ENCODE measurements around the gene SRM. TPM values are rescaled to one million over a fixed set of nuclear protein-coding genes. Genes with fewer than 3 reads are reported as not detected.

Gene SRM
- total RNA-seq, 2 experiments from 2014 or later: 72.3 to 85.0 TPM

GRCh38 chr1:11013160-11013531, 46.7 kb downstream of the SRM start:
- peak overlapping the region; percentile 91 for H3K4me3 Mint-ChIP-seq
- no peaks in the 10 kb centered on the region for H3K9me3 Mint-ChIP-seq
- peaks cover 17% of the 10 kb centered on the region for H3K4me1 Mint-ChIP-seq
- DNase-seq: no peak
- peaks cover 22% of the 10 kb centered on the region for H3K36me3 Mint-ChIP-seq
- H3K27ac Mint-ChIP-seq: peak overlapping the region; percentile 84
- peak; percentile 1 for ATAC-seq (ENCODE audit: low read depth)
- POLR2A ChIA-PET: interaction anchor here (0.7 to 1.9 kb wide), 8 partner anchors 8 to 895 kb away, joined by 3 to 6 read pairs (median 3); no protein-coding TSS in a partner anchor
- H3K27me3 Mint-ChIP-seq: no peaks in the 10 kb centered on the region

GRCh38 chr1:11012260-11013159, 47.3 kb downstream of the SRM start, which contains the start of gene TARDBP:
Gene TARDBP (plus strand): TSS chr1:11012654. CDS start chr1:11013728, 1,074 bp downstream.
- POLR2A ChIA-PET: interaction anchor here (0.6 to 1.9 kb wide), 16 partner anchors 9 to 895 kb away, joined by 3 to 8 read pairs (median 3); partner anchors contain the start of gene SRM
- H3K9me3 Mint-ChIP-seq: no peaks in the 10 kb centered on the region
- peaks cover 19% of the 10 kb centered on the region for H3K36me3 Mint-ChIP-seq
- peak within 1 kb of the TSS; percentile 99 for H3K27ac Mint-ChIP-seq
- H3K27me3 Mint-ChIP-seq: no peaks in the 10 kb centered on the region
- DNase-seq (peak; percentile 93), ATAC-seq (ENCODE audit: low read depth) (peak; percentile 82)
- peak within 1 kb of the TSS; percentile 91 for H3K4me3 Mint-ChIP-seq
- H3K4me1 Mint-ChIP-seq: peaks cover 17% of the 10 kb centered on the region

Other genes with a start within 250 kb of the SRM start
- gene TARDBP, start 47.4 kb downstream of the SRM start, total RNA-seq: 100 to 1,000 TPM; 166 to 174 TPM
- gene MASP2, start 12.8 kb downstream of the SRM start, total RNA-seq: not detected
- 10 to 100 TPM; 89.1 to 92.8 TPM for gene EXOSC10, start 39.9 kb upstream of the SRM start, total RNA-seq
- gene ANGPTL7, start 129.3 kb upstream of the SRM start, total RNA-seq: not detected
- 10 to 100 TPM; 40.7 to 45.4 TPM for gene MTOR, start 202.5 kb upstream of the SRM start, total RNA-seq
- gene UBIAD1, start 213.2 kb upstream of the SRM start, total RNA-seq: 10 to 100 TPM; 26.5 to 28.9 TPM

Data from activated naive CD8-positive, alpha-beta T cell treated with anti-CD3 and anti-CD28 coated beads, Interleukin-2, amount 10 ng/mL, durations not matched to agents 7 days and 5 days (primary cell).